Psoas muscle (tissue), 8 donors: ENCODE data around the gene R3HCC1L. TPM values are rescaled to one million over a fixed set of nuclear protein-coding genes. Genes with fewer than 3 reads are reported as not detected.

Experiments
- ATAC-seq, 4 donors: fragments of 200-7000 bp; cut with Tn5 transposase; one replicate each; pipeline ENCODE4 v1.9.1; 2020; ENCODE audit warnings: moderate library complexity in 3 of 4, mild to moderate bottlenecking in 2 of 4
- DNase-seq, 2 donors: peaks; one replicate each; pipeline ENCODE4 v3.0.0-alpha.2; 2020
- H3K27ac ChIP-seq: fragments of 200-600 bp; one replicate; pipeline ENCODE4 v1.8.0; 2022
- H3K27me3 ChIP-seq, 3 donors: fragments of 200-600 bp in 1 of 3; one replicate each; pipeline versions ENCODE4 v1.6.1 to v1.8.0; 2013 to 2022; ENCODE audit warnings: low read length in 2 of 3, mild to moderate bottlenecking in 2 of 3, moderate library complexity in 1 of 3; ENCODE audit not compliant: insufficient read depth in 3 of 3
- H3K36me3 ChIP-seq, 2 donors: fragments of 200-600 bp in 1 of 2; one replicate each; pipeline versions ENCODE4 v1.6.1 to v1.8.0; 2013 to 2022; ENCODE audit warnings: low read depth in 1 of 2, mild to moderate bottlenecking in 1 of 2, moderate library complexity in 1 of 2; ENCODE audit not compliant: insufficient read depth in 1 of 2
- H3K4me1 ChIP-seq: fragments of 200-600 bp; one replicate; pipeline ENCODE4 v1.8.0; 2022
- H3K4me3 ChIP-seq: fragments of 200-600 bp; one replicate; pipeline ENCODE4 v1.8.0; 2022; ENCODE audit warnings: mild to moderate bottlenecking
- H3K9me3 ChIP-seq: fragments of 200-600 bp; one replicate; pipeline ENCODE4 v1.8.0; 2022
- CTCF ChIP-seq: fragments of 200-600 bp; IDR thresholded peaks from one replicate; pipeline ENCODE4 v1.8.0; 2022; ENCODE audit warnings: antibody characterized with exemption
- WGBS, 3 donors: extraction: QIAGEN DNeasy Blood & Tissue Kit; methylation state at CpG; one replicate each; pipeline versions ENCODE4 v1.1.6 to v1.1.7; 2013; 5-methylcytosine and 5-hydroxymethylcytosine counted together
- intact Hi-C, 2 donors: fragments of 100-400 bp; cut with DNase I; formaldehyde crosslinking; loops; one replicate each; pipeline versions ENCODE4 v1.11.0 to v1.14.2; 2022
- polyA plus RNA-seq, 3 donors: library from polyadenylated mRNA; stranded (reverse); fragments of 200-250 nt; gene quantifications; one replicate each; pipeline ENCODE4 v1.2.3, GENCODE V29; 2013
- total RNA-seq, 4 donors: library from RNA; stranded (reverse); fragmentation: NEBNext Ultra II Directional in 2 of 4; extraction: Animal tissue kit (Norgen Biotek cat#: 25700) in 2 of 4; gene quantifications; one replicate each; pipeline versions ENCODE4 v1.2.1 to v1.2.4, GENCODE V29; 2021 to 2023
- donor health status: healthy with polysubstance abuse.
- donor health status: DM: no; HTN: no; CAD: no; lungs with moderate emphysema.
- donor health status: Bipolar disorder and iron deficiency.
- donor health status: healthy.
- donor health status: DM: yes; HTN: yes; CAD: no.
- donor health status: DM: no; HTN: no; CAD: no.
- donor health status: DM: no; HTN: no; CAD: no.
- donor health status: DM: yes; HTN: yes; CAD: no.

Gene R3HCC1L
- total and polyA plus RNA-seq, 7 donors, result 5.2 to 18.3 (median 6.2) TPM

GRCh38 chr10:98252464-98252863 lies 118.0 kb downstream of the R3HCC1L start:
- Histone ChIP-seq H3K4me1 (peaks cover 3% of the 10 kb centered on the region), H3K27ac (no peak overlapping the region), H3K36me3 (peaks cover 0 to 83% of the 10 kb centered on the region in 2 donors)

DNA sequence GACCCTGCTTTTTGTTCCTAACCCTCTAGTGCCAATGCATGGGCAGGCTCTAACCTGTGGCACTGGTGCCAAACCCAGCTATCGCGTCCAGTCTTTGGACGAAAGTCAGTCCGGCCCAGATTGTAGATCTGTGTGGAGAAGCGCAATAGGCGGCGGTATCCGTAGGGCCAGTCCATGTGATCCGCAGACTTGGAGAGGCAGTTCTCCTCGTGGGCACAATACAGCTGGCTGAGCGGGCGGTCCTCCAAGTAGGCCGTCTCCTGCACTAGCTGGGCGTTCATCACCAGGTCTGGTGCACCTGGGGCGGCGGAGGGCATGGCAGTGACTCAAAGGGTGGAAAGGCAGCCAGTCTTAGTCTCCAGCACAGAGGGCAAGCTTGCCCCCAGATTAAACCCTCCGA lies 119.0 kb downstream of the R3HCC1L start:
- DNase-seq (no peak), ATAC-seq (peak in 3 of 4 donors; percentile 21 to 27 (median 27))
- WGBS, 3 donors, result 77 to 92% (median 82%) methylated on average over 17 of the region's 17 CpGs
- intact Hi-C loops, result loop anchor here in 1 of 2 donors (10.0 kb wide), 1 partner anchor 411 kb away; no protein-coding TSS in a partner anchor
- no peak for TF ChIP-seq CTCF
- no peak overlapping the region for H3K27ac ChIP-seq
- peaks cover 0 to 85% of the 10 kb centered on the region in 2 donors for H3K36me3 ChIP-seq
- H3K27me3 ChIP-seq, result no peaks in the 10 kb centered on the region
- no peaks in the 10 kb centered on the region for H3K4me1 ChIP-seq
- H3K4me3 ChIP-seq, result no peak overlapping the region
- H3K9me3 ChIP-seq, result no peaks in the 10 kb centered on the region

More at GRCh38 chr10:98252464-98252863, 118.0 kb downstream of the R3HCC1L start:
- TF ChIP-seq CTCF, result no peak
- intact Hi-C loops, result loop anchor here in 1 of 2 donors (10.0 kb wide), 1 partner anchor 412 kb away; no protein-coding TSS in a partner anchor
- Histone ChIP-seq H3K9me3 (no peaks in the 10 kb centered on the region), H3K4me3 (no peak overlapping the region), H3K27me3 (no peaks in the 10 kb centered on the region)
- no peak for DNase-seq
- no peak for ATAC-seq
- 89 to 93% (median 91%) methylated on average over 7 of the region's 7 CpGs for WGBS, 3 donors

DNA sequence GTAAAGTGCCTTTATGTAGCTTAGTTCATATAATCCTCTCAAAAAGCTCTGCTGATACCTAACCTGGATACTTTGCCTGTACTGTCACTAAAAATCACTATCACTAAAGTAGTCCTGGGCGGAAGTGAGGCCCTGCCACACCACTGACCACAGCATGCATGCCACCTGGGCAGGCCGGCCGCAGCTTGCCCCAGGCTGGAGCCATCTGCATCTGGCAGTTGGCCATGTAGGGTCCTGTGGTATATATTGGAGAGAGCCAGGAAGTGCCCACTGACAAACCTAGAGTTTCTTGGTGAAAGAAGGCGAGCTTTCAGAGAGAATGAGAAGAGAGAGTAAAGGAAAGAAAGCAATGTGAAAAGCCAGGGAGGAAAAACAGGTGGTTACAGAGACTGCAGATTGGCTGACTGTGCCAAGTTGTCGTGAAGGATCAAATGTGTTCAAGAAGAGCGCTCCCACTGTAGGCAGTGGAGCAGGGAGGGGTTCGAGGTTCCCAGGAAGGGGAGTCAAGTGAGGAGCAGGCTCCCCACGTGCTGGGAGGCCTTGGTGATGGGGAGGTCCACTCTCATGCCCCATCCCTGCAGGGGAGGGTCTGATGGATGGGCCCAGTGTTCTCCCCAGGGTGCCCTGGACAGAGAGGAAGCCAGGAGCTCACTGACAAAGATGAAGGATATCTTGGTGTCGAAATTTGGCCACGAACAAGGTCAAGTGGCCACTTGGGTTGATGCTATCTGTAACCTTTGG lies 119.9 kb downstream of the R3HCC1L start:
- Histone ChIP-seq H3K9me3 (no peaks in the 10 kb centered on the region), H3K4me3 (no peak overlapping the region), H3K27me3 (no peaks in the 10 kb centered on the region), H3K36me3 (peaks cover 0 to 76% of the 10 kb centered on the region in 2 donors), H3K27ac (no peak overlapping the region), H3K4me1 (peaks cover 5% of the 10 kb centered on the region)
- intact Hi-C loops, result loop anchor here in 1 of 2 donors (10.0 kb wide), 1 partner anchor 410 kb away; no protein-coding TSS in a partner anchor
- DNase-seq (no peak), ATAC-seq (peak in 2 of 4 donors; percentile 3 to 14)
- no peak for TF ChIP-seq CTCF
- WGBS, 3 donors, result 54 to 76% (median 61%) methylated on average over 10 of the region's 10 CpGs

GRCh38 chr10:98255146-98255877 lies 120.9 kb downstream of the R3HCC1L start:
- 68 to 83% (median 72%) methylated on average over 16 to 17 of the region's 17 CpGs for WGBS, 3 donors
- Histone ChIP-seq H3K27ac (no peak overlapping the region), H3K9me3 (no peaks in the 10 kb centered on the region), H3K4me1 (peaks cover 5% of the 10 kb centered on the region), H3K36me3 (peaks cover 0 to 67% of the 10 kb centered on the region in 2 donors), H3K27me3 (no peaks in the 10 kb centered on the region), H3K4me3 (no peak overlapping the region)
- DNase-seq (no peak), ATAC-seq (peak in 1 of 4 donors; percentile 18)
- no peak for TF ChIP-seq CTCF
- intact Hi-C loops, result loop anchor here in 1 of 2 donors (10.0 kb wide), 1 partner anchor 409 kb away; no protein-coding TSS in a partner anchor
